Osteocyte (in vitro differentiated cells): ENCODE results near the gene CARD11. TPM values are rescaled to one million over a fixed set of nuclear protein-coding genes. Genes with fewer than 3 reads are reported as not detected.

ENCODE experiments used
- DNase-seq: peaks from one replicate; pipeline ENCODE4 v3.0.0; 2021; ENCODE audit warnings: mixed read lengths; ENCODE audit not compliant: unreplicated experiment; ENCODE audit errors: extremely low spot score
- H3K27ac Mint-ChIP-seq: one replicate; pipeline ENCODE4 v1.8.0; 2021; ENCODE audit warnings: mild to moderate bottlenecking, mixed read lengths; ENCODE audit not compliant: unreplicated experiment
- H3K27me3 Mint-ChIP-seq: one replicate; pipeline ENCODE4 v1.8.0; 2021; ENCODE audit warnings: mixed read lengths; ENCODE audit not compliant: unreplicated experiment
- H3K36me3 Mint-ChIP-seq: one replicate; pipeline ENCODE4 v1.8.0; 2021; ENCODE audit warnings: mixed read lengths; ENCODE audit not compliant: unreplicated experiment
- H3K4me1 Mint-ChIP-seq: one replicate; pipeline ENCODE4 v1.8.0; 2021; ENCODE audit warnings: mixed read lengths; ENCODE audit not compliant: unreplicated experiment
- H3K4me3 Mint-ChIP-seq: one replicate; pipeline ENCODE4 v1.8.0; 2021; ENCODE audit warnings: mild to moderate bottlenecking, moderate library complexity, mixed read lengths; ENCODE audit not compliant: unreplicated experiment
- H3K9me3 Mint-ChIP-seq: one replicate; pipeline ENCODE4 v1.8.0; 2021; ENCODE audit warnings: mixed read lengths; ENCODE audit not compliant: unreplicated experiment
- total RNA-seq: library from RNA; stranded (reverse); gene quantifications from 2 replicates; pipeline ENCODE4 v1.2.1, GENCODE V29; 2021
- TF ChIP-seq, protein P1 (sequence below): fragments of 200-600 bp; sonication (generic); IDR thresholded peaks from 2 replicates; pipeline ENCODE4 v1.5.0; 2021; ENCODE audit warnings: antibody characterized with exemption, mild to moderate bottlenecking, moderate library complexity

CARD11 gene
- total RNA-seq, 1 donor from 2014 or later: 0.24 TPM

DNA sequence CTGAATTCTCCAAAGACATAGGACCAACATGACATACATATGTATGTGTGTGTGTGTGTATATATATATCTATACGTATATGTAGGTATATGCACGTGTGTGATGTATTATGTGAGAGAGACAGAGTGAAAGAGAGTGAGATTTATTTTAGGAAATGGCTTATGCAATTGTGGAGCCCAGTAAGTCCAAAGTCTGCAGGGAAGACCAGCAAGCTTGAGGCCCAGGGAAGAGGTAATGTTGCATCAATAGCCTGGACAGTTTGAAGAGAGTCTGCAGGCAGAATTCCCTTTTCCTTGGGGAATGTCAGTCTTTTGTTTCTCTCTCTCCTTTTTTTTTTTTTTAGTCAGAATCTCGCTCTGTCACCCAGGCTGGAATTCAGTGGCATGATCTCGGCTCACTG, 33.0 kb upstream of the CARD11 start:
- no peaks in the 10 kb centered on the region for H3K4me1 Mint-ChIP-seq
- H3K27me3 Mint-ChIP-seq: peaks cover 15% of the 10 kb centered on the region
- TF ChIP-seq, protein P1, sequence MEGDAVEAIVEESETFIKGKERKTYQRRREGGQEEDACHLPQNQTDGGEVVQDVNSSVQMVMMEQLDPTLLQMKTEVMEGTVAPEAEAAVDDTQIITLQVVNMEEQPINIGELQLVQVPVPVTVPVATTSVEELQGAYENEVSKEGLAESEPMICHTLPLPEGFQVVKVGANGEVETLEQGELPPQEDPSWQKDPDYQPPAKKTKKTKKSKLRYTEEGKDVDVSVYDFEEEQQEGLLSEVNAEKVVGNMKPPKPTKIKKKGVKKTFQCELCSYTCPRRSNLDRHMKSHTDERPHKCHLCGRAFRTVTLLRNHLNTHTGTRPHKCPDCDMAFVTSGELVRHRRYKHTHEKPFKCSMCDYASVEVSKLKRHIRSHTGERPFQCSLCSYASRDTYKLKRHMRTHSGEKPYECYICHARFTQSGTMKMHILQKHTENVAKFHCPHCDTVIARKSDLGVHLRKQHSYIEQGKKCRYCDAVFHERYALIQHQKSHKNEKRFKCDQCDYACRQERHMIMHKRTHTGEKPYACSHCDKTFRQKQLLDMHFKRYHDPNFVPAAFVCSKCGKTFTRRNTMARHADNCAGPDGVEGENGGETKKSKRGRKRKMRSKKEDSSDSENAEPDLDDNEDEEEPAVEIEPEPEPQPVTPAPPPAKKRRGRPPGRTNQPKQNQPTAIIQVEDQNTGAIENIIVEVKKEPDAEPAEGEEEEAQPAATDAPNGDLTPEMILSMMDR: no peak
- H3K4me3 Mint-ChIP-seq: no peak overlapping the region
- no peaks in the 10 kb centered on the region for H3K9me3 Mint-ChIP-seq
- DNase-seq: no peak
- no peak overlapping the region for H3K27ac Mint-ChIP-seq
- H3K36me3 Mint-ChIP-seq: no peaks in the 10 kb centered on the region

DNA sequence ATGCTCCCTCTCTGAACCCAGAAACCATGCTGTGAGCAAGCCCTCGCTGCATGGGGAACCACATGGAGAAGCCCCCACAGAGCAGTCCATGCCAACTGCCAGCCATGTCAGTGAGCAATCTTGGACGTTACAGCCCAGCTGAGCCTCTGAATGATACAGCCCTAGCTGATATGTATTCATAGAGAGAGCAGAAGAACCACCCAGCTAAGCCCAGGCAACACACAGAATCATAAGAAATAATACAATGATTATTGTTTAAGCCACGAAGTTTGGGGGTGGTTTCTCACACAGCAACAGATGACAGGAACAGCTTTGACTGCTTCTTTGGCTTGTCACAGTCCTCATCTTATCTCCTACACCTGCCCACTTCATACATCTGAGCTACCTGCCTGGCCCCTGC, 32.5 kb upstream of the CARD11 start:
- Mint-ChIP-seq H3K27ac (no peak overlapping the region), H3K27me3 (peaks cover 15% of the 10 kb centered on the region), H3K36me3 (no peaks in the 10 kb centered on the region), H3K4me3 (no peak overlapping the region), H3K9me3 (peaks cover 4% of the 10 kb centered on the region), H3K4me1 (no peaks in the 10 kb centered on the region)
- TF ChIP-seq, protein P1: no peak
- DNase-seq: no peak

DNA sequence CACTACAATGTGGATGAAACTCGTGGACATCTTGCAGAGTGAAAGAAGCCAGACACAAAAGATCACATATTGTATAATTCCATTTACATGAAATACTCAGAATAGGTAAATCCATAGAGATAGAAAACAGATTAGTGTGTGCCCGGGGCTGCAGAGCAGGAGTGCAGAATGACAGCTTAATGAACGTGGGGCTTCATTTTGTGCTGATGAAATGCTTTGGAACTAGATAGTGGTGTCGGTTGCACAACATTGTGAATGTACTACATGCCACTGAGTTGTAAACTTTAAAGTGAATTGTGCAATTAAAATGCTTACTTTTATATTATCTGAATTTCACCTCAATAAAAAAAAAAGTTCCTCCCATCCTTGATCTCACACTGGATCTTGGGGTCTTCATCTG, 31.8 kb upstream of the CARD11 start:
- H3K4me1 Mint-ChIP-seq: no peaks in the 10 kb centered on the region
- peaks cover 15% of the 10 kb centered on the region for H3K27me3 Mint-ChIP-seq
- TF ChIP-seq, protein P1: no peak
- no peak overlapping the region for H3K4me3 Mint-ChIP-seq
- H3K9me3 Mint-ChIP-seq: peaks cover 11% of the 10 kb centered on the region
- H3K27ac Mint-ChIP-seq: no peak overlapping the region
- H3K36me3 Mint-ChIP-seq: no peaks in the 10 kb centered on the region
- no peak for DNase-seq

DNA sequence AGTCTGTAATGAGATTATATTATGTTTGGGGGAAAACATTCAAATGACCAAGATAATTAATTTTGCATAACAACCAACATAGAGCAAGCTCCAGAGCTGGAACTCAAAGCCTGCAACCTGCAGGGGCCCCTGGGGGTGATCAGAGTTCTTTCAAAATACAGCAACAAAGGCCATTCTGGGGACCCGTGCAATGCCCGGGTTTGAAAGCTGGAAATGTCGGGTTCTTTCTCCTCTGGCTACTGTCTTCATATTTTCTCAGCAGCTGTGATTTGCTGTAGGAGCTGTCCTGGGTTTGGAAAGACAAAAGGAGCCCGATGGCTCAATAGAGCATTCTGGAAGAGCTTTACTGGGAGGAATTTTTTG, 30.8 kb upstream of the CARD11 start:
- H3K27me3 Mint-ChIP-seq: peaks cover 23% of the 10 kb centered on the region
- no peak overlapping the region for H3K27ac Mint-ChIP-seq
- peaks cover 17% of the 10 kb centered on the region for H3K9me3 Mint-ChIP-seq
- no peak for DNase-seq
- no peak overlapping the region for H3K4me3 Mint-ChIP-seq
- H3K4me1 Mint-ChIP-seq: no peaks in the 10 kb centered on the region
- TF ChIP-seq, protein P1: no peak
- H3K36me3 Mint-ChIP-seq: no peaks in the 10 kb centered on the region

DNA sequence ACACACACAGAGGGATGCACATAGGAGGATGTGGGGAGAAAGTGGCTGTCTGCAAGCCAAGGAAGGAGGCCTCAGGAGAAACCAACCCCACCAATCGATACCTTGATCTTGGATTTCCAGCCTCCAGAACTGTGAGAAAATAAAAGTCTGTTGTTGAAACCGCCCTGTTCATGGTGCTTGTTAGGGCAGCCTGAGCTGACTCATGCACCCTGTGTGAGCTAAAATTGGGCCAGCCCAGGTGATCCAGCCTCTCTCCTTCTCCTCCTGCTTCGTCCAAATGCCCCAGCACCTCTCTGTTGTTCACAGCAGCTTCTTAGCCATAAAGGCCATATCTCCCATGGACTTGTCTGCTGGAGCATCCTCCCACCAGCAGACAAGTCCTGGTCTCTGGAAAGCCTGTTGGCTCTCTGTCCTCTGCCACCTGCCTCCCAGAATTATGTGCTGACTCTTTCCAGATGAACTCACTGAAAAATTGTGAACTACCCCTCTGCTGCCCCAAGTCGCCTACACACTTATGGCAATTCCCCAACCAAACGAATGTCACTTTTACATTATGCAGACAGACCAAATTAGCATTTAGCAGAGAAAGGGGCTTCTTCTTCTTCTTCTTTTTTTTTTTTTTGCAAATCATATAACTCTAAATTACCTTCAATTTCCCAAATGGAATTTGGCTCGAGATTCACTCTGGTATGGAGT, 30.2 kb upstream of the CARD11 start:
- no peaks in the 10 kb centered on the region for H3K4me1 Mint-ChIP-seq
- TF ChIP-seq, protein P1: no peak
- peaks cover 17% of the 10 kb centered on the region for H3K9me3 Mint-ChIP-seq
- DNase-seq: no peak
- H3K4me3 Mint-ChIP-seq: no peak overlapping the region
- no peaks in the 10 kb centered on the region for H3K36me3 Mint-ChIP-seq
- H3K27me3 Mint-ChIP-seq: peaks cover 27% of the 10 kb centered on the region
- H3K27ac Mint-ChIP-seq: no peak overlapping the region
